ENCODE data around the gene NAA30. TPM values are rescaled to one million over a fixed set of nuclear protein-coding genes. Genes with fewer than 3 reads are reported as not detected.

Gene NAA30
- polyA plus RNA-seq, 3 donors, result 2.6 to 5.5 (median 2.9) TPM

DNA sequence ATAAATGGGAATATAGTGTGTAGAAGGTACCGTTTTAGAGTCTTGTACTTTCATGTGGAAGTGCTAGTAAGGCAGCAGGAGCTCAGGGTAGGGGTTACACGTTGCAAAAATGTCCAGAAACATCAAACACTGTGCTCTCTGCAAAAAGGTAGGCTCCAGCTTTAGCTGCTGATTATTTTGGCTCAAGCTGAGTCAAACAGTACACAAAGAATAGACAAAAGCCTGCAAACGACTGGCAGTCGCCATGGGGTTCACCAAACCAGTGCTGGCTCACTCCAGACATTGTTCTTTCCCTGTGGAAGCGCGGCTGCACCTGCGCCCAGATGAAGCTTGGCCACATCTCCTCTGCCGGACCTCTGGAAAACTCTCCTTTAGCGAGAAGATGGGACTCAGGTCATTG is 45.3 kb upstream of the NAA30 start:
- 80% methylated on average over 6 of the region's 9 CpGs for WGBS (ENCODE audit: insufficient coverage)
- no peaks in the 10 kb centered on the region for H3K4me1 ChIP-seq (ENCODE audit: control insufficient read depth in 1 of 2, insufficient read depth in 2 of 2, low read length in 2 of 2)
- no peaks in the 10 kb centered on the region for H4K20me1 ChIP-seq (ENCODE audit: insufficient read depth, low read length)
- no peak overlapping the region for H3K4me3 Mint-ChIP-seq
- H3K27ac ChIP-seq (ENCODE audit: low read depth in 1 of 2, low read length in 2 of 2), result no peak overlapping the region
- H3K4me1 Mint-ChIP-seq, result no peaks in the 10 kb centered on the region
- no peak overlapping the region for H3K27ac Mint-ChIP-seq
- H3K27me3 Mint-ChIP-seq (ENCODE audit: low read depth in 3 of 3), result peaks cover 0 to 4% (median 4%) of the 10 kb centered on the region in 3 donors
- H3K4me3 ChIP-seq (replicated peaks in 1 of 3; ENCODE audit: low read depth in 2 of 3, low read length in 3 of 3), result no peak overlapping the region
- intact Hi-C loops (cut with micrococcal nuclease), result no loop called here
- H3K9me3 ChIP-seq (replicated peaks in 1 of 2; ENCODE audit: control insufficient read depth in 1 of 2, insufficient read depth in 1 of 2, low read length in 2 of 2), result peaks cover 0 to 3% of the 10 kb centered on the region in 2 donors
- no peaks in the 10 kb centered on the region for H3K36me3 Mint-ChIP-seq
- H3K27me3 ChIP-seq (ENCODE audit: control insufficient read depth in 2 of 2, insufficient read depth in 2 of 2, low read length in 2 of 2), result no peaks in the 10 kb centered on the region
- TF ChIP-seq, protein P1, sequence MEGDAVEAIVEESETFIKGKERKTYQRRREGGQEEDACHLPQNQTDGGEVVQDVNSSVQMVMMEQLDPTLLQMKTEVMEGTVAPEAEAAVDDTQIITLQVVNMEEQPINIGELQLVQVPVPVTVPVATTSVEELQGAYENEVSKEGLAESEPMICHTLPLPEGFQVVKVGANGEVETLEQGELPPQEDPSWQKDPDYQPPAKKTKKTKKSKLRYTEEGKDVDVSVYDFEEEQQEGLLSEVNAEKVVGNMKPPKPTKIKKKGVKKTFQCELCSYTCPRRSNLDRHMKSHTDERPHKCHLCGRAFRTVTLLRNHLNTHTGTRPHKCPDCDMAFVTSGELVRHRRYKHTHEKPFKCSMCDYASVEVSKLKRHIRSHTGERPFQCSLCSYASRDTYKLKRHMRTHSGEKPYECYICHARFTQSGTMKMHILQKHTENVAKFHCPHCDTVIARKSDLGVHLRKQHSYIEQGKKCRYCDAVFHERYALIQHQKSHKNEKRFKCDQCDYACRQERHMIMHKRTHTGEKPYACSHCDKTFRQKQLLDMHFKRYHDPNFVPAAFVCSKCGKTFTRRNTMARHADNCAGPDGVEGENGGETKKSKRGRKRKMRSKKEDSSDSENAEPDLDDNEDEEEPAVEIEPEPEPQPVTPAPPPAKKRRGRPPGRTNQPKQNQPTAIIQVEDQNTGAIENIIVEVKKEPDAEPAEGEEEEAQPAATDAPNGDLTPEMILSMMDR (IDR thresholded peaks at IDR 0.05), result no peak
- no peaks in the 10 kb centered on the region for H3K79me2 ChIP-seq (ENCODE audit: insufficient read depth, low read length)
- H2AFZ ChIP-seq (ENCODE audit: insufficient read depth, low read depth, low read length, poor library complexity, severe bottlenecking), result no peak overlapping the region
- H3K9me3 Mint-ChIP-seq, result peaks cover 2 to 21% (median 12%) of the 10 kb centered on the region in 7 donors
- H3K9ac ChIP-seq (ENCODE audit: insufficient read depth, low read length, poor library complexity, severe bottlenecking), result no peak overlapping the region
- no peak overlapping the region for H3K4me2 ChIP-seq (replicated peaks; ENCODE audit: extremely low read depth, low read length, poor library complexity, severe bottlenecking)
- H3K36me3 ChIP-seq (replicated peaks in 1 of 2; ENCODE audit: control insufficient read depth in 1 of 2, insufficient read depth in 2 of 2, low read length in 2 of 2), result no peaks in the 10 kb centered on the region
- no peak for DNase-seq

- H3K4me1 ChIP-seq (ENCODE audit: control insufficient read depth in 1 of 2, insufficient read depth in 2 of 2, low read length in 2 of 2), result no peaks in the 10 kb centered on the region
- WGBS (ENCODE audit: insufficient coverage), result no CpG with 5 or more reads among the region's 2 CpGs
- H3K27me3 Mint-ChIP-seq (ENCODE audit: low read depth in 3 of 3), result peaks cover 0 to 4% (median 4%) of the 10 kb centered on the region in 3 donors
- no peak overlapping the region for H3K4me2 ChIP-seq (replicated peaks; ENCODE audit: extremely low read depth, low read length, poor library complexity, severe bottlenecking)
- H3K9me3 ChIP-seq (replicated peaks in 1 of 2; ENCODE audit: control insufficient read depth in 1 of 2, insufficient read depth in 1 of 2, low read length in 2 of 2), result peaks cover 0 to 3% of the 10 kb centered on the region in 2 donors
- no peak overlapping the region for H2AFZ ChIP-seq (ENCODE audit: insufficient read depth, low read depth, low read length, poor library complexity, severe bottlenecking)
- no peaks in the 10 kb centered on the region for H4K20me1 ChIP-seq (ENCODE audit: insufficient read depth, low read length)
- no peaks in the 10 kb centered on the region for H3K36me3 Mint-ChIP-seq
- intact Hi-C loops (cut with micrococcal nuclease), result no loop called here
- no peaks in the 10 kb centered on the region for H3K36me3 ChIP-seq (replicated peaks in 1 of 2; ENCODE audit: control insufficient read depth in 1 of 2, insufficient read depth in 2 of 2, low read length in 2 of 2)
- peaks cover 2 to 20% (median 8%) of the 10 kb centered on the region in 7 donors for H3K9me3 Mint-ChIP-seq
- H3K9ac ChIP-seq (ENCODE audit: insufficient read depth, low read length, poor library complexity, severe bottlenecking), result no peak overlapping the region
- H3K4me3 ChIP-seq (replicated peaks in 1 of 3; ENCODE audit: low read depth in 2 of 3, low read length in 3 of 3), result no peak overlapping the region
- H3K27me3 ChIP-seq (ENCODE audit: control insufficient read depth in 2 of 2, insufficient read depth in 2 of 2, low read length in 2 of 2), result no peaks in the 10 kb centered on the region
- H3K4me1 Mint-ChIP-seq, result no peaks in the 10 kb centered on the region
- no peak for DNase-seq
- H3K27ac Mint-ChIP-seq, result no peak overlapping the region
- H3K79me2 ChIP-seq (ENCODE audit: insufficient read depth, low read length), result no peaks in the 10 kb centered on the region
- H3K4me3 Mint-ChIP-seq, result no peak overlapping the region
- H3K27ac ChIP-seq (ENCODE audit: low read depth in 1 of 2, low read length in 2 of 2), result no peak overlapping the region
- TF ChIP-seq, protein P1 (IDR thresholded peaks at IDR 0.05), result no peak
Observed at GRCh38 chr14:57346741-57347140, 43.6 kb upstream of the NAA30 start.

Measured in CD14-positive monocyte (primary cell).